Mesodermal cell (in vitro differentiated cells): ENCODE data around the gene DHX34.
"Not testable (repeated sequence)": the region's sequence is repeated elsewhere in the genome, so short reads cannot be mapped to it uniquely, and the experiment has no call there.

Source experiments
- H3K27ac ChIP-seq: 2 replicates; pipeline ENCODE4 v1.7.0; 2013; ENCODE audit warnings: mild to moderate bottlenecking, low read depth, low read length, moderate library complexity; ENCODE audit not compliant: severe bottlenecking
- H3K36me3 ChIP-seq: 2 replicates; pipeline ENCODE4 v1.7.1; 2013; ENCODE audit warnings: mild to moderate bottlenecking, low read length, moderate library complexity; ENCODE audit not compliant: control insufficient read depth, insufficient read depth
- H3K4me1 ChIP-seq: one replicate; pipeline ENCODE4 v1.7.1; 2013; ENCODE audit warnings: mild to moderate bottlenecking, low read length; ENCODE audit not compliant: insufficient read depth, control insufficient read depth, poor library complexity, severe bottlenecking
- H3K4me3 ChIP-seq: 2 replicates; pipeline ENCODE4 v1.7.0; 2013; ENCODE audit warnings: low read length, control low read depth, mild to moderate bottlenecking; ENCODE audit not compliant: insufficient read depth, poor library complexity, severe bottlenecking; ENCODE audit errors: extremely low read depth
- H3K9me3 ChIP-seq: 2 replicates; pipeline ENCODE4 v1.7.1; 2013; ENCODE audit warnings: mild to moderate bottlenecking, low read length, moderate library complexity; ENCODE audit not compliant: control insufficient read depth
- WGBS, 2 experiments: methylation state at CpG; one replicate each; pipeline ENCODE4 v1.1.5; 2013; ENCODE audit warnings: missing lambda C conversion rate in 2 of 2; ENCODE audit not compliant: insufficient coverage in 2 of 2; 5-methylcytosine and 5-hydroxymethylcytosine counted together

The DHX34 gene

GRCh38 chr19:47408156-47408938 is 59.2 kb downstream of the DHX34 start:
- H3K27ac ChIP-seq: no peak overlapping the region
- no peaks in the 10 kb centered on the region for H3K9me3 ChIP-seq
- H3K4me1 ChIP-seq: peaks cover 3% of the 10 kb centered on the region
- 91 to 94% methylated on average over 10 to 13 of the region's 14 CpGs for WGBS, 2 experiments
- no peak overlapping the region for H3K4me3 ChIP-seq
- peaks cover 63% of the 10 kb centered on the region for H3K36me3 ChIP-seq

GRCh38 chr19:47411101-47411500 is 62.0 kb downstream of the DHX34 start:
- no peak overlapping the region for H3K4me3 ChIP-seq
- 96% methylated on average over 5 to 7 of the region's 8 CpGs for WGBS, 2 experiments
- H3K36me3 ChIP-seq: peaks cover 66% of the 10 kb centered on the region
- no peak overlapping the region for H3K27ac ChIP-seq
- H3K9me3 ChIP-seq: no peaks in the 10 kb centered on the region
- H3K4me1 ChIP-seq: peaks cover 3% of the 10 kb centered on the region

GRCh38 chr19:47411696-47412095 is 62.6 kb downstream of the DHX34 start:
- H3K36me3 ChIP-seq: peaks cover 66% of the 10 kb centered on the region
- not testable (repeated sequence) for H3K4me3 ChIP-seq, H3K27ac ChIP-seq, H3K4me1 ChIP-seq, H3K9me3 ChIP-seq
- 92 to 98% methylated on average over 6 to 7 of the region's 9 CpGs for WGBS, 2 experiments

- H3K4me3 ChIP-seq: no peak overlapping the region
- H3K27ac ChIP-seq: no peak overlapping the region
- H3K36me3 ChIP-seq: peaks cover 63% of the 10 kb centered on the region
- 94 to 98% methylated on average over 10 to 13 of the region's 16 CpGs for WGBS, 2 experiments
- peaks cover 4% of the 10 kb centered on the region for H3K4me1 ChIP-seq
- no peaks in the 10 kb centered on the region for H3K9me3 ChIP-seq
Observed at GRCh38 chr19:47413941-47414340, 64.8 kb downstream of the DHX34 start.

- no peak overlapping the region for H3K4me3 ChIP-seq
- H3K9me3 ChIP-seq: no peaks in the 10 kb centered on the region
- peaks cover 58% of the 10 kb centered on the region for H3K36me3 ChIP-seq
- H3K4me1 ChIP-seq: peaks cover 4% of the 10 kb centered on the region
- WGBS, 2 experiments: 90 to 92% methylated on average over 9 to 18 of the region's 21 CpGs
- no peak overlapping the region for H3K27ac ChIP-seq
Observed at GRCh38 chr19:47414469-47414868, 65.4 kb downstream of the DHX34 start.

- Histone ChIP-seq H3K4me1 (peaks cover 15% of the 10 kb centered on the region), H3K36me3 (peaks cover 58% of the 10 kb centered on the region), H3K27ac (no peak overlapping the region), H3K9me3 (no peaks in the 10 kb centered on the region), H3K4me3 (no peak overlapping the region)
- WGBS, 2 experiments: 96 to 97% methylated on average over 15 of the region's 21 CpGs
Observed at GRCh38 chr19:47415953-47416642, 67.0 kb downstream of the DHX34 start.

- H3K4me3 ChIP-seq: no peak overlapping the region
- peaks cover 58% of the 10 kb centered on the region for H3K36me3 ChIP-seq
- no peak overlapping the region for H3K27ac ChIP-seq
- H3K9me3 ChIP-seq: no peaks in the 10 kb centered on the region
- peaks cover 21% of the 10 kb centered on the region for H3K4me1 ChIP-seq
- 79 to 100% methylated on average over 4 to 12 of the region's 12 CpGs for WGBS, 2 experiments
Observed at GRCh38 chr19:47416643-47416985, 67.5 kb downstream of the DHX34 start.

GRCh38 chr19:47417107-47417745 is 68.1 kb downstream of the DHX34 start:
- H3K9me3 ChIP-seq: no peaks in the 10 kb centered on the region
- H3K27ac ChIP-seq: no peak overlapping the region
- H3K36me3 ChIP-seq: peaks cover 53% of the 10 kb centered on the region
- WGBS, 2 experiments: 42 to 54% methylated on average over 12 to 13 of the region's 18 CpGs
- peaks cover 25% of the 10 kb centered on the region for H3K4me1 ChIP-seq
- peak overlapping the region; percentile 79 for H3K4me3 ChIP-seq

- Histone ChIP-seq H3K4me1 (peaks cover 33% of the 10 kb centered on the region), H3K4me3 (peak overlapping the region; percentile 79), H3K9me3 (no peaks in the 10 kb centered on the region), H3K27ac (no peak overlapping the region), H3K36me3 (peaks cover 45% of the 10 kb centered on the region)
- 12 to 13% methylated on average over 23 to 28 of the region's 34 CpGs for WGBS, 2 experiments
Observed at GRCh38 chr19:47417746-47418691, 68.9 kb downstream of the DHX34 start.

GRCh38 chr19:47418692-47419029 is 69.5 kb downstream of the DHX34 start:
- peaks cover 39% of the 10 kb centered on the region for H3K4me1 ChIP-seq
- WGBS, 2 experiments: 1 to 5% methylated on average over 6 to 9 of the region's 9 CpGs
- H3K27ac ChIP-seq: no peak overlapping the region

More at GRCh38 chr19:47418692-47419029, 69.5 kb downstream of the DHX34 start:
- H3K4me3 ChIP-seq: peak overlapping the region; percentile 79
- H3K36me3 ChIP-seq: peaks cover 38% of the 10 kb centered on the region
- no peaks in the 10 kb centered on the region for H3K9me3 ChIP-seq
